ENCODE measurements around the gene WDR81.

The WDR81 gene

DNA sequence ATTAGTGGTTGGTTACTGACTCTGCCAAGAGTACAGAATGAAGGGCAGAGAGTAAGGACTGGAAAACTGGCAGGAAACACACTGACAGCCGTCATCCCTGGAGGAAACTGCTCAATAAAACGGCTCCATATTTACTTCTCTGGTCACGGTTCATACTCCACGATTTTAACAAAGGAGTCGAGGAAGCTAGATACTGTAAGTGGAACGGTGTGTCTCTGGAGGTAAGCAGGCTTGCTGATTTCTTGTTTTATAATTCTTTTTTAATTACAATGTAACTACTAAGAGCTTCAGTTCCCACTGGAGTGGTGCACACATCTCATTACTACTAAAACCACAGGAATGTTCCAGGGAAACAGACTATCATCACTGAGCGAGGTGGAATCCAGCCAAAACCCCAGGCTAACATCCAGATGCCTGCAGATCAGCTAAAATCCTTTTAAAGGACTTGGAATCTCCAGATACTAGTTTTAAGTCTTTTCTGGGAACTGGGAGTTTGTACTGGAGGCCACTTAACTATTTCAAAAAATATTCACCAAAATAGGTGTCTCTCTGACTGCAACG is 55.1 kb downstream of the WDR81 start:
- no peak for DNase-seq (ENCODE audit: low read depth in 3 of 3)

GRCh38 chr17:1782171-1782567 is 57.7 kb downstream of the WDR81 start:
- no peak for DNase-seq (ENCODE audit: low read depth in 3 of 3)

DNA sequence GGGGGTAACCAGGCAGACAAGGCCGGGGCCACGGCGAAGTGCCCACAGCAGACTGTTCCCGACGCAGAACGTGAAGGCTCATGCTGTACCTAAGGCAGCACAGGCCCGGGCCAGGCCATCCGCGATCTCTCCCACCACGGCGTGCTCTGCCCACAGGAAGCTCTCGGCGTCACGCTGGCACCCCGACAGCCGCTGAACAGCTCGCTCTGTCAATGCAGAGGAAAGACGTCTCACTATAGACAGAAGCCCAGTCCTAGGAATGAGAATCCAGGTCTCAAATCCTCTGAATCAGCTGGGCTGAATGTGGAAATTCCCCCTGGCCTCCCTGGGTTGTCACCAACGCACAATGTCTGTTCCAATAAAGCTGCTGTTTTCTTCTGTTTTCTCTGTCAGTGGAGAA is 58.8 kb downstream of the WDR81 start:
- no peak for DNase-seq (ENCODE audit: low read depth in 3 of 3)

DNA sequence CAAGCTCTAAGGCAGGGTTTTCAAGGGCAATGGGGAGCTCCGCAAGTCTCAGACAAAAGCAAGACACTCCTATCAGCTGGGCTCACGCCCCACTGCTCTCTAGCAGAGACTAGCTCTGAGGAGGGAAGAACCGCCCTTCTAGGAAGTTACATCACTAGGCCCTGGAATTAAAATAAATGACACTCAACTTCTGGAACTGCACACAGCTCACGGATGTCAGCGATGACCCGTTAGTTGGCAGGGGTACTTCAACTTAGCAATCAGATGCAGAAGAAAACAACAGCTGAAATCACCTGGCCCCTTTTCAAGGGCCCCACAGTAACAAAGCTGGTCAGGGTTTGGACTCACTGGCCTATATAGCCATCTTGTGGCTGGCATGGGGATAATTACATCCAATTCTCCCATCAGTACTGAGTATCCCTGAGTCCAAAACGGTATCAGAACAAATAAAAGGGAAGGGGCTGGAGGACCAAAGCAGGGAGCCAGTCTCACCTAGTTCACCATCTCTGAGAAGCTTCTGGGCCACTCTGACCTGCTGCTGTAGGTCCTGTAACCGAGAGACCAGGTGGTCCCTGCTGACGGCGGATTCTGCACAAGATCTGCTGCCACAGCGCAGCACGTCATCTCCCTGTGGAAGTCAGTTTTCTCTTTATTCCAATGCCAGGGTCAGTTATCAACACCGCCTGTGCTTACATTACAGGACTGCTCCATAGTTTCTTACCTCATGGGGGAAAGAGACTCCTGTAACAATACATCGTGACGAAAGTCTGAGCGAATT is 59.5 kb downstream of the WDR81 start:
- no peak for DNase-seq (ENCODE audit: low read depth in 3 of 3)

GRCh38 chr17:1785930-1786329 is 61.4 kb downstream of the WDR81 start:
- no peak for DNase-seq (ENCODE audit: low read depth in 3 of 3)

DNA sequence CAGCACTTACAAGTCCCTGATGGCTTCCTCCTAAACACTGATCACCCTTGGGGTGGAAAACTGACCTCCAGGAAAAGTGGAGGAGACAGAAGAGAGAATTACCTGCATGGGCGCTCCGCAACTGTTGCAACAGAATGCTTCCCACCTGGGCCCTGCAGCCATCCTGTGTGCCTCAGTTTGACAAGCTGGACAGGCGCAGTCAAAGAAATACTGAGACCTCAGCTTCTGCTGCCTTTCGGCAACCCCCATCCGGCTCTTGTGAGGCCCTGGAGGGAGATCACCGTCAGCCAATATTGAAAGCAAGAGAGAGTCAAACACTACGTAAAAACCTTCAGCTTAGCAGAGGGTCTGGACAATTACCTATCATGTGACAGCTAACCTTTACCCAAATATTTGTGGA is 62.2 kb downstream of the WDR81 start:
- no peak for DNase-seq (ENCODE audit: low read depth in 3 of 3)

DNA sequence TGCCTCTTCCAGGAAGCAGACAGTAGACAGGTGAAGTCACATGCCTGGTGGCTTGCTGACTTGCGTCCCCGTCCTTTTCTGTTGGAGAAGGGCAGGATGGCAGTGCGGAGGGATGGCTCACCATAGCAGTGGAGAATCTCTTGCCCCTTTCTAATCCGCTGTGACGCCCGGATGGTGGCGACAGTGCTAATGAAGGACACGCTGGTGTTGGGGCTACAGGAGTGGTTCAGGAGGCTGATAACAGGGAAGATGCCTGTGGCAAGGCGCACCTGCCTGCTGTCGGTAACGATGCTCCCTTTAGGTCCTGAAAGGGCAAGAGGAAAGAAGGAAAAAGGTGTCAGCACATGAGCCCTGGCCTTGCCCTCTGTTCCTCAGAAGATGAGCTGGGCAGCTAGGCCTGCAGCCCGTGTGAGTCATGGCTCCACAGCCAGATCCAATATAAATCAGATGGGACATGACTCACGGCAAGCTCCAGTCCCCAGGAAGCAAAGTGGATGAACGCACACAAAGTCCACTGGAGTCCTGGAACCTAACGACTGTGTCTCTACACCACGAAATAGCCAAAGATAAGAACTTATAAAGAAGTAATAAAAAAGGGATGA is 62.9 kb downstream of the WDR81 start:
- DNase-seq (ENCODE audit: low read depth in 3 of 3): no peak

All from stimulated activated CD4-positive, alpha-beta T cell treated with anti-CD3 and anti-CD28 coated beads, TNF-alpha, amount 100 ng/mL, for 24 hours (primary cell).